IMR-90 (cell line): Measurements from ENCODE around the gene METTL23. TPM values are rescaled to one million over a fixed set of nuclear protein-coding genes. Genes with fewer than 3 reads are reported as not detected.

Experiments
- BHLHE40 ChIP-seq: fragments of 150-350 bp; IDR thresholded peaks from 2 replicates; pipeline ENCODE4 v1.6.1; 2016; ENCODE audit warnings: mild to moderate bottlenecking, low read depth, low read length
- MAZ ChIP-seq: IDR thresholded peaks from 2 replicates; pipeline ENCODE4 v1.6.1; 2012; ENCODE audit warnings: low read depth, mild to moderate bottlenecking, low read length, improper control_type of control experiment, moderate library complexity, borderline replicate concordance
- polyA plus RNA-seq, 3 experiments: library from polyadenylated mRNA; depleted of rRNA; stranded (reverse); fragments of >200 nt; gene quantifications; 2 replicates each; pipeline ENCODE4 v1.2.3, GENCODE V29; 2012; ENCODE audit warnings: low replicate concordance in 1 of 3
- total RNA-seq: library from RNA; depleted of rRNA; stranded (reverse); fragments of >200 nt; gene quantifications from 2 replicates; pipeline ENCODE4 v1.2.3, GENCODE V29; 2012
- TF ChIP-seq, protein P1 (sequence below): conservative IDR thresholded peaks from 2 replicates; pipeline ENCODE4 v1.5.1; 2012; ENCODE audit warnings: mild to moderate bottlenecking, low read depth, low read length, improper control_type of control experiment

METTL23 gene
- total and polyA plus RNA-seq, 2 of the 4 experiments (the other 2 are of a cell fraction), result 18.8 to 32.1 TPM

DNA sequence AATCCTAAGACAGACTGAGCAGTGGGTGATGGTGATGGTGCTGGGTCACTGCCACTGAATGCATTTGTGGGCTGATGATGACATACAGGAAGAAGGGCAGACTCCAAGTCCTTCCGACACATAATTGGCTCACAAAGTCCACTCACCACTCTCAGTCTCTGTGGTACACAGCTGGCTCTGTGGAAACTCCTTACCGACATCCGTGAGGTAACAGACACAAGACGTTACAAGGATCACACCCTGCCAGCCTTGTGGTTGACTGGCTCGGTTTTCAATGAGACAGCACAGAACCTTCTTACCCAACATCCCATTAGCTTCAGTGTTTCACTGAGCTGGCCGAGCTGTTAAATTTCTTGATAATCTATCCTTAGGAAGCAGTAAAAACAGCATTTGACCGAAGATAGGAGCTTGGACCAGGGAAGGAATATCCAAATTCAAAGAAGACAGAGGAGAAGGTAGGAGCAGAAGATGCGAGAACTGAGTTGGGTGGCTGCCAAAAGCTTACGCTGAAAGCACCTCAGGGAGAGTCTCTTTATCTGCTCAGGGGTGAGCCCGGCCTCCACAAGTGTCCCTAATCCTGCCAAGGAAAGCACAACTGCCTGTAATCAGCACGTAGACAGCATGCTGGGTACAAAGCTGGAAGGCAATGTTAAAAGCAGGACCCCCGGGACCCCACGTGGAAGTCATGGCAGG, 10.3 kb upstream of the METTL23 start (continued):
- TF ChIP-seq BHLHE40 (peak; percentile 63; the same call in 1 of the 2 replicates), MAZ (no peak)
- TF ChIP-seq, protein P1, sequence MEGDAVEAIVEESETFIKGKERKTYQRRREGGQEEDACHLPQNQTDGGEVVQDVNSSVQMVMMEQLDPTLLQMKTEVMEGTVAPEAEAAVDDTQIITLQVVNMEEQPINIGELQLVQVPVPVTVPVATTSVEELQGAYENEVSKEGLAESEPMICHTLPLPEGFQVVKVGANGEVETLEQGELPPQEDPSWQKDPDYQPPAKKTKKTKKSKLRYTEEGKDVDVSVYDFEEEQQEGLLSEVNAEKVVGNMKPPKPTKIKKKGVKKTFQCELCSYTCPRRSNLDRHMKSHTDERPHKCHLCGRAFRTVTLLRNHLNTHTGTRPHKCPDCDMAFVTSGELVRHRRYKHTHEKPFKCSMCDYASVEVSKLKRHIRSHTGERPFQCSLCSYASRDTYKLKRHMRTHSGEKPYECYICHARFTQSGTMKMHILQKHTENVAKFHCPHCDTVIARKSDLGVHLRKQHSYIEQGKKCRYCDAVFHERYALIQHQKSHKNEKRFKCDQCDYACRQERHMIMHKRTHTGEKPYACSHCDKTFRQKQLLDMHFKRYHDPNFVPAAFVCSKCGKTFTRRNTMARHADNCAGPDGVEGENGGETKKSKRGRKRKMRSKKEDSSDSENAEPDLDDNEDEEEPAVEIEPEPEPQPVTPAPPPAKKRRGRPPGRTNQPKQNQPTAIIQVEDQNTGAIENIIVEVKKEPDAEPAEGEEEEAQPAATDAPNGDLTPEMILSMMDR, result no peak
